Left colon (tissue), 2 donors: ENCODE results near the gene PDE7B. TPM values are rescaled to one million over a fixed set of nuclear protein-coding genes. Genes with fewer than 3 reads are reported as not detected.
"Not testable (repeated sequence)": the region's sequence is repeated elsewhere in the genome, so short reads cannot be mapped to it uniquely, and the experiment has no call there.

Source experiments
- ATAC-seq: fragments of 200-7000 bp; cut with Tn5 transposase; one replicate; pipeline ENCODE4 v1.9.1; 2020; ENCODE audit warnings: mild to moderate bottlenecking, moderate library complexity
- DNase-seq, 2 donors: peaks; one replicate each; pipeline ENCODE4 v3.0.0-alpha.2; 2020
- intact Hi-C, 2 donors: fragments of 100-400 bp; cut with DNase I in 1 of 2; cut with micrococcal nuclease in 1 of 2; formaldehyde crosslinking; loops; one replicate each; pipeline versions ENCODE4 v1.11.2 to v1.14.0; 2022; cut with DNase I, micrococcal nuclease
- total RNA-seq, 2 donors: library from RNA; stranded (reverse); fragmentation: NEBNext Ultra II Directional; extraction: Animal tissue kit (Norgen Biotek cat#: 25700); gene quantifications; one replicate each; pipeline ENCODE4 v1.2.1, GENCODE V29; 2021
- donor health status: DM: no; HTN: no; CAD: no.
- donor health status: DM: yes; HTN: yes; CAD: no.

Gene PDE7B
- total RNA-seq, 2 donors from 2014 or later: 1.4 to 2.5 TPM

GRCh38 chr6:136180704-136181511 lies 329.4 kb downstream of the PDE7B start:
- no peak for DNase-seq
- no peak for ATAC-seq
- intact Hi-C loops: no loop called here

- DNase-seq (no peak), ATAC-seq (no peak)
- intact Hi-C loops: no loop called here
These were observed 330.0 kb downstream of the PDE7B start for GRCh38 chr6:136181512-136181833.

GRCh38 chr6:136181861-136182260 lies 330.4 kb downstream of the PDE7B start:
- no peak for ATAC-seq
- intact Hi-C loops: no loop called here
- DNase-seq: no peak

- ATAC-seq: no peak
- intact Hi-C loops: no loop called here
- no peak for DNase-seq
These were observed 333.2 kb downstream of the PDE7B start for GRCh38 chr6:136184738-136185137.

GRCh38 chr6:136186363-136186762 lies 334.9 kb downstream of the PDE7B start:
- no peak for ATAC-seq
- no peak for DNase-seq
- intact Hi-C loops: no loop called here

GRCh38 chr6:136188486-136188885 lies 337.0 kb downstream of the PDE7B start:
- intact Hi-C loops: no loop called here
- no peak for DNase-seq
- no peak for ATAC-seq

GRCh38 chr6:136189104-136189503 lies 337.6 kb downstream of the PDE7B start:
- DNase-seq (no peak), ATAC-seq (no peak)
- intact Hi-C loops: no loop called here

GRCh38 chr6:136191606-136192312 lies 340.3 kb downstream of the PDE7B start:
- DNase-seq: no peak
- no peak for ATAC-seq
- intact Hi-C loops: no loop called here

- no peak for ATAC-seq
- intact Hi-C loops: no loop called here
- DNase-seq: no peak
These were observed 341.4 kb downstream of the PDE7B start for GRCh38 chr6:136192902-136193301.

GRCh38 chr6:136201732-136202131 lies 350.2 kb downstream of the PDE7B start:
- intact Hi-C loops: no loop called here
- DNase-seq (no peak), ATAC-seq (no peak)

GRCh38 chr6:136208783-136209182 lies 357.3 kb downstream of the PDE7B start:
- DNase-seq (no peak), ATAC-seq (no peak)
- intact Hi-C loops: no loop called here

GRCh38 chr6:136209496-136209895 lies 358.0 kb downstream of the PDE7B start:
- ATAC-seq: no peak
- intact Hi-C loops: no loop called here

GRCh38 chr6:136210398-136211165 lies 359.1 kb downstream of the PDE7B start:
- ATAC-seq (no peak), DNase-seq (no peak)
- intact Hi-C loops: no loop called here

More at GRCh38 chr6:136209496-136209895, 358.0 kb downstream of the PDE7B start:
- no peak for DNase-seq

GRCh38 chr6:136212608-136213007 lies 361.1 kb downstream of the PDE7B start:
- DNase-seq (no peak), ATAC-seq (no peak)
- intact Hi-C loops: no loop called here

GRCh38 chr6:136213012-136213539 lies 361.6 kb downstream of the PDE7B start:
- intact Hi-C loops: no loop called here
- no peak for ATAC-seq

GRCh38 chr6:136213853-136214252 lies 362.4 kb downstream of the PDE7B start:
- intact Hi-C loops: no loop called here
- ATAC-seq (no peak), DNase-seq (no peak)

More at GRCh38 chr6:136213012-136213539, 361.6 kb downstream of the PDE7B start:
- no peak for DNase-seq

- intact Hi-C loops: no loop called here
- ATAC-seq (no peak), DNase-seq (no peak)
These were observed 365.3 kb downstream of the PDE7B start for GRCh38 chr6:136216503-136217401.

GRCh38 chr6:136224974-136225373 lies 373.5 kb downstream of the PDE7B start:
- ATAC-seq, DNase-seq, intact Hi-C loops: not testable (repeated sequence)
